Esophagus squamous epithelium (tissue), 5 donors: ENCODE data around the gene GTPBP8. TPM values are rescaled to one million over a fixed set of nuclear protein-coding genes. Genes with fewer than 3 reads are reported as not detected.

Experiments used
- DNase-seq: peaks from one replicate; lab custom pipeline; 2025; lab: John Stamatoyannopoulos, UW
- H3K27ac ChIP-seq, 4 donors: fragments of 200-600 bp; sonication (generic); one replicate each; pipeline ENCODE4 v1.5.1; 2016 to 2019; ENCODE audit warnings: mild to moderate bottlenecking in 1 of 4
- H3K27me3 ChIP-seq, 4 donors: fragments of 200-600 bp; sonication (generic); 1 replicate in 3 of 4; 2 replicates in 1 of 4; pipeline versions ENCODE4 v1.5.1 to v1.6.0; 2017 to 2021; ENCODE audit warnings: antibody characterized with exemption in 1 of 4
- H3K36me3 ChIP-seq, 3 donors: fragments of 200-600 bp; sonication (generic); one replicate each; pipeline ENCODE4 v1.5.1; 2016 to 2019
- H3K4me1 ChIP-seq, 3 donors: fragments of 200-600 bp; sonication (generic); one replicate each; pipeline ENCODE4 v1.5.1; 2017 to 2019
- H3K4me3 ChIP-seq, 4 donors: fragments of 200-600 bp; sonication (generic); 1 replicate in 3 of 4; 2 replicates in 1 of 4; pipeline ENCODE4 v1.5.1; 2016 to 2019; ENCODE audit warnings: mild to moderate bottlenecking in 2 of 4, moderate library complexity in 1 of 4
- H3K9me3 ChIP-seq, 3 donors: fragments of 200-600 bp; sonication (generic); one replicate each; pipeline ENCODE4 v1.5.1; 2016 to 2019
- POLR2A ChIP-seq, 4 donors: fragments of 450-650 bp; IDR thresholded peaks; one replicate each; pipeline ENCODE4 v1.6.1; 2017; ENCODE audit warnings: antibody characterized with exemption in 4 of 4, mild to moderate bottlenecking in 4 of 4, moderate library complexity in 3 of 4
- WGBS, 2 donors: methylation state at CpG; one replicate each; pipeline ENCODE4 v1.1.5; 2018; 5-methylcytosine and 5-hydroxymethylcytosine counted together
- intact Hi-C: fragments of 100-400 bp; cut with DNase I; formaldehyde crosslinking; loops from one replicate; pipeline ENCODE4 v1.15.0; 2022
- total RNA-seq, 4 donors: library from RNA; depleted of rRNA; stranded (reverse); fragments of >200 nt; gene quantifications; one replicate each; pipeline ENCODE4 v1.1.0, GENCODE V29; 2016
- TF ChIP-seq, protein P1 (sequence below), 6 experiments: fragments of 450-650 bp in 4 of 6; fragments of 200-600 bp in 2 of 6; sonication (generic) in 2 of 6; IDR thresholded peaks; one replicate each; pipeline ENCODE4 v1.5.1; 2016 to 2019; ENCODE audit warnings: antibody characterized with exemption in 6 of 6, mild to moderate bottlenecking in 4 of 6, moderate library complexity in 4 of 6
- donor health status: DM: yes; HTN: yes; CAD: no.

GTPBP8 gene
- total RNA-seq, 4 donors from 2014 or later = 18.8 to 26.7 (median 20.8) TPM

DNA sequence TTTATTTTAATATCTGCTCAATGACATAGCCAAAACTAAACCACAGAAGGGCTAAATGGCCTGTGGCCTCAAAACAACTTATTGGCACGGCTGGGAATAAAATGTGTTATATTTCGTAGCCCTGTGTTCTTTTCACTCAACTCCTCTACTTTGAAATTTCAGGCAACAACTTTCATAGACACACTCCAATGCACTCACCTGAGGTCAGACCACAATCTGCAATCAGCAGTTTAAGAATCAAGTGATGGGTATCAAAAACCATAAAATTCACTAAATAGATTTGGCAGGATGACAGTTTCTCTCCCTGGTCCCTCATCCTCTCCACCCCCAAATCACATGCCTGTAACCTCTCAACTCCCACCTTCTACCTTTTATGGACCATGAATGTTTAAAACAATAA lies 13.8 kb upstream of the GTPBP8 start:
- no peaks in the 10 kb centered on the region for H3K36me3 ChIP-seq
- peaks cover 0 to 44% (median 3%) of the 10 kb centered on the region in 3 donors for H3K4me1 ChIP-seq
- H3K4me3 ChIP-seq = no peak overlapping the region
- no peaks in the 10 kb centered on the region for H3K9me3 ChIP-seq
- 58 to 67% methylated on average over 2 of the region's 2 CpGs for WGBS, 2 donors
- DNase-seq = no peak
- H3K27ac ChIP-seq = no peak overlapping the region
- intact Hi-C loops = loop anchor here (10.0 kb wide), 1 partner anchor 332 kb away; the partner anchor contains the start of gene CCDC80
- H3K27me3 ChIP-seq = no peaks in the 10 kb centered on the region
- TF ChIP-seq POLR2A (IDR thresholded peaks at IDR 0.05) = no peak
- TF ChIP-seq, protein P1, sequence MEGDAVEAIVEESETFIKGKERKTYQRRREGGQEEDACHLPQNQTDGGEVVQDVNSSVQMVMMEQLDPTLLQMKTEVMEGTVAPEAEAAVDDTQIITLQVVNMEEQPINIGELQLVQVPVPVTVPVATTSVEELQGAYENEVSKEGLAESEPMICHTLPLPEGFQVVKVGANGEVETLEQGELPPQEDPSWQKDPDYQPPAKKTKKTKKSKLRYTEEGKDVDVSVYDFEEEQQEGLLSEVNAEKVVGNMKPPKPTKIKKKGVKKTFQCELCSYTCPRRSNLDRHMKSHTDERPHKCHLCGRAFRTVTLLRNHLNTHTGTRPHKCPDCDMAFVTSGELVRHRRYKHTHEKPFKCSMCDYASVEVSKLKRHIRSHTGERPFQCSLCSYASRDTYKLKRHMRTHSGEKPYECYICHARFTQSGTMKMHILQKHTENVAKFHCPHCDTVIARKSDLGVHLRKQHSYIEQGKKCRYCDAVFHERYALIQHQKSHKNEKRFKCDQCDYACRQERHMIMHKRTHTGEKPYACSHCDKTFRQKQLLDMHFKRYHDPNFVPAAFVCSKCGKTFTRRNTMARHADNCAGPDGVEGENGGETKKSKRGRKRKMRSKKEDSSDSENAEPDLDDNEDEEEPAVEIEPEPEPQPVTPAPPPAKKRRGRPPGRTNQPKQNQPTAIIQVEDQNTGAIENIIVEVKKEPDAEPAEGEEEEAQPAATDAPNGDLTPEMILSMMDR (IDR thresholded peaks at IDR 0.05) = no peak

DNA sequence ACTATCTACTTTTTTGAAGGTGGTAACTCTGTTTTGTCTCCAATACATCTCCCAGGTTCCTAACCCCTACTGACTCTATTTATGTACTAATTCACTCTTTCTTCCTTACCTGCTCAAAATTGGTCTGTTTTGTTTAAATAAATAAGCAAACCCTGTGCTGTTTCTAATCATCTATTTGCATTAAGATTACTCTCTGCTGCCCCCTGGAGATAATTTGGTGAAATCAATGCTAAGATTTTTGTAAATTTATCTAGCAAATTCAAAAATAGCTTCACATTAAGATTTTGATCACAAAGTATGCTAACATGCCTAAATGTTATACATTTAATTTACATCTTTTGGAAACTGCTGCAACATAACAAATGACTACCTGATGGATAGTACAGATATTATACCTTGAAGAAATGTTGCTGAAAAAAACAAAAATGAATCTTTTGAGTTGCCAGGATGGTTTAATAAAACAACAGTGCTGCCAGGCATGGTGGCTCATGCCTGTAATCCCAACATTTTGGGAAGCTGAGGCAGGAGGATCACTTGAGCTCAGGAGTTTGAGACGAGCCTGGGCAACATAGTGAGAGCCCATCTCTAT lies 11.4 kb upstream of the GTPBP8 start:
- no peaks in the 10 kb centered on the region for H3K9me3 ChIP-seq
- no peak overlapping the region for H3K27ac ChIP-seq
- no peak overlapping the region for H3K4me3 ChIP-seq
- intact Hi-C loops = loop anchor here (10.0 kb wide), 1 partner anchor 335 kb away; the partner anchor contains the start of gene CCDC80
- H3K36me3 ChIP-seq = no peaks in the 10 kb centered on the region
- H3K27me3 ChIP-seq = no peaks in the 10 kb centered on the region
- no peak for DNase-seq
- TF ChIP-seq POLR2A (IDR thresholded peaks at IDR 0.05) = no peak
- TF ChIP-seq, protein P1 (IDR thresholded peaks at IDR 0.05) = peak; percentile 64 to 81 (median 74)
- H3K4me1 ChIP-seq = peaks cover 0 to 34% (median 3%) of the 10 kb centered on the region in 3 donors
- WGBS, 2 donors = 73 to 74% methylated on average over 1 of the region's 1 CpG

DNA sequence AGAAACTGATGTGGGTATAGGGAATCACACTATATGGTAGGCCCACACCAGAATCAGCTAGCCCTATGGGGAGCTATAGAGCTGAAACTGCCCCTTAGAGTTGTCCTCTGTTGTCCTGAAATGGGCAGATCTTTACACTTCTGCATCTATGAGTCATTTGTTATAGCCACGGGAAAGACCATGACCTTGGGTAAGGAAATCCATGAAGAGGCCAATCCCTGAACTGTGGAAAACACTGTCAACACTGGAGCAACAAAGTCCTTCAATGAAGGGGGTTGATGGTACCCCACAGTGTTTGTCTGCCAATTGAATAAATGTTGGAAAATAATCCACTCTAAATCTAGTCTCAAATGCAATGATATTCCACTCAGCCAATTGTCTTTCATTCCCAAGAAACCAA lies 10.7 kb upstream of the GTPBP8 start:
- peaks cover 0 to 33% (median 3%) of the 10 kb centered on the region in 3 donors for H3K4me1 ChIP-seq
- no peak overlapping the region for H3K27ac ChIP-seq
- H3K36me3 ChIP-seq = no peaks in the 10 kb centered on the region
- intact Hi-C loops = loop anchor here (10.0 kb wide), 1 partner anchor 245 kb away; no protein-coding TSS in a partner anchor
- H3K9me3 ChIP-seq = no peaks in the 10 kb centered on the region
- WGBS, 2 donors = 21 to 25% methylated on average over 1 of the region's 1 CpG
- H3K27me3 ChIP-seq = no peaks in the 10 kb centered on the region
- TF ChIP-seq POLR2A (IDR thresholded peaks at IDR 0.05) = no peak
- TF ChIP-seq, protein P1 (IDR thresholded peaks at IDR 0.05) = no peak
- no peak for DNase-seq
- H3K4me3 ChIP-seq = no peak overlapping the region

DNA sequence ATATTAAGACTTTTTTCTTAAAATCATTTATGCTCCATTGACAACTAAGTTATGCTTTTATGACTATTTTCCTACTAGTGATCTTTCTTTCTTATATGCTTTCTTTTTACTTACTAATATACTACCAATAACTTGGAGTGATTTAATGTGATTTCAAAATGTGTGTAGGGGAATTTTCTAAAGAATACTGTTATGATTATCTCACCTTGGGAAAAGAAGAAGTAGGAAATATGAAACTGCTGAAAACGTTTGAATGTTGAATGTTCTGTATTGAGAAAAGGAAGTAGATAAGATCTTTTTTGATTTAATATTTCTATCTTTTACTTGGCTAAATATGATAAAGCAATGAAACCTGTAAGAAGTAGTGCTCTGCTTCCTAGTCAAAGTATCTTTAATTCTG lies 8.1 kb upstream of the GTPBP8 start:
- intact Hi-C loops = loop anchor here (10.0 kb wide), 1 partner anchor 248 kb away; no protein-coding TSS in a partner anchor
- 18 to 44% methylated on average over 1 of the region's 1 CpG for WGBS, 2 donors
- no peak for TF ChIP-seq POLR2A (IDR thresholded peaks at IDR 0.05)
- TF ChIP-seq, protein P1 (IDR thresholded peaks at IDR 0.05) = no peak
- no peaks in the 10 kb centered on the region for H3K36me3 ChIP-seq
- peaks cover 0 to 13% (median 0%) of the 10 kb centered on the region in 3 donors for H3K4me1 ChIP-seq
- no peak for DNase-seq
- no peak overlapping the region for H3K4me3 ChIP-seq
- H3K27ac ChIP-seq = no peak overlapping the region
- H3K27me3 ChIP-seq = no peaks in the 10 kb centered on the region
- H3K9me3 ChIP-seq = no peaks in the 10 kb centered on the region

DNA sequence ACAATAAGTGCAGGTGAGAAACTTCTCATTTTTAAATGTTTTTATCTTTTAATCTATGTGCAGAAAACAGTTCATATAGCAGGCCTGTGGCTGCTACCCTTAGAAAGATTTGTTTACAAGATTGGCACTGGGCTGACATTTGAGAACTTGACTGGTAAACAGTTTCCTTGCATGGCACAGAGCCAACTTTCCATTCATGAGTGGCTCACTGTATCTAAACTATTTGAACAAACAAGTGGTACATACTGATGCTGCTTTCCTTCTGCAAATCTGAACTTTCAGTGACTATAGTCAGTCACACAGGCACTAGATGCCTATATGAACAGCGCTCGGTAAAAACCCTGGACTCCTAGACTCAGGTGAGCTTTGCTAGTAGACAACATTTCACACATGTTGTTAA lies 6.3 kb upstream of the GTPBP8 start:
- Histone ChIP-seq H3K36me3 (no peaks in the 10 kb centered on the region), H3K9me3 (no peaks in the 10 kb centered on the region), H3K4me3 (no peak overlapping the region), H3K27ac (no peak overlapping the region), H3K27me3 (no peaks in the 10 kb centered on the region), H3K4me1 (peaks cover 0 to 8% (median 0%) of the 10 kb centered on the region in 3 donors)
- intact Hi-C loops = loop anchor here (10.0 kb wide), 1 partner anchor 250 kb away; no protein-coding TSS in a partner anchor
- no peak for DNase-seq
- TF ChIP-seq POLR2A (IDR thresholded peaks at IDR 0.05) = no peak
- TF ChIP-seq, protein P1 (IDR thresholded peaks at IDR 0.05) = no peak
- WGBS, 2 donors = 75 to 94% methylated on average over 2 of the region's 2 CpGs
